NCI-H146 treated with DMSO at 0.1 percent for 48 hours (cell line): Measurements from ENCODE around the gene TOB1.
"Not testable (repeated sequence)": the region's sequence is repeated elsewhere in the genome, so short reads cannot be mapped to it uniquely, and the experiment has no call there.

Experiments used
- DNase-seq: peaks from one replicate; lab custom pipeline; 2025; ENCODE audit not compliant: unreplicated experiment; lab: John Stamatoyannopoulos, UW

Gene TOB1

GRCh38 chr17:50871898-50872297 lies 5.7 kb upstream of the TOB1 start:
- no peak for DNase-seq

- DNase-seq: no peak
These were observed 5.2 kb upstream of the TOB1 start for GRCh38 chr17:50871364-50871763.

- no peak for DNase-seq
These were observed 2.4 kb upstream of the TOB1 start for GRCh38 chr17:50868602-50869001.

GRCh38 chr17:50868140-50868438 lies 1.9 kb upstream of the TOB1 start:
- DNase-seq: no peak

- DNase-seq: peak; percentile 93
These were observed 1.4 kb upstream of the TOB1 start for GRCh38 chr17:50867363-50868139.

- DNase-seq: peak; percentile 81
These were observed 802 bp upstream of the TOB1 start for GRCh38 chr17:50866950-50867362.

GRCh38 chr17:50865868-50866260 lies 290 bp downstream of the TOB1 start:
- DNase-seq: no peak

- DNase-seq: peak; percentile 34
These were observed 890 bp downstream of the TOB1 start for GRCh38 chr17:50865060-50865867.

- DNase-seq: no peak
These were observed 1.5 kb downstream of the TOB1 start for GRCh38 chr17:50864747-50865059.

- no peak for DNase-seq
These were observed 2.2 kb downstream of the TOB1 start for GRCh38 chr17:50863931-50864330.

- peak; percentile 3 for DNase-seq
These were observed 2.8 kb downstream of the TOB1 start for GRCh38 chr17:50863221-50863843.

- DNase-seq: no peak
These were observed 4.2 kb downstream of the TOB1 start for GRCh38 chr17:50861822-50862528.

- no peak for DNase-seq
These were observed 4.8 kb downstream of the TOB1 start for GRCh38 chr17:50861334-50861676.

GRCh38 chr17:50859727-50860126 lies 6.4 kb downstream of the TOB1 start:
- not testable (repeated sequence) for DNase-seq

- DNase-seq: no peak
These were observed 7.5 kb downstream of the TOB1 start for GRCh38 chr17:50858486-50859225.

- DNase-seq: no peak
These were observed 9.7 kb downstream of the TOB1 start for GRCh38 chr17:50856431-50856830.

GRCh38 chr17:50855708-50856330 lies 10.3 kb downstream of the TOB1 start:
- no peak for DNase-seq

GRCh38 chr17:50853781-50854180 lies 12.4 kb downstream of the TOB1 start:
- DNase-seq: no peak

- no peak for DNase-seq
These were observed 13.0 kb downstream of the TOB1 start for GRCh38 chr17:50853015-50853615.

- no peak for DNase-seq
These were observed 15.5 kb downstream of the TOB1 start for GRCh38 chr17:50850640-50851039.
